K562 (cell line): ENCODE results near the gene TFRC.
"Not testable (repeated sequence)": the region's sequence is repeated elsewhere in the genome, so short reads cannot be mapped to it uniquely, and the experiment has no call there.

Experiments
- MXI1 ChIP-seq: IDR thresholded peaks from 2 replicates; pipeline ENCODE4 v1.6.1; 2011; ENCODE audit warnings: low read depth, mild to moderate bottlenecking, improper control_type of control experiment, low read length
- TSHZ1 ChIP-seq: fragments of 250-450 bp; sonication (Bioruptor Pico); IDR thresholded peaks from 2 replicates; pipeline ENCODE4 v1.4.0; 2020; ENCODE audit warnings: mild to moderate bottlenecking, moderate library complexity
- ZSCAN29 ChIP-seq: fragments of 450-650 bp; IDR thresholded peaks from 2 replicates; pipeline ENCODE4 v1.6.1; 2017

- not testable (repeated sequence) for TF ChIP-seq TSHZ1, MXI1, ZSCAN29
These were observed 13.1 kb downstream of the TFRC start for GRCh38 chr3:196068812-196069211.
